ENCODE results near the gene ARL4C.

ARL4C gene

DNA sequence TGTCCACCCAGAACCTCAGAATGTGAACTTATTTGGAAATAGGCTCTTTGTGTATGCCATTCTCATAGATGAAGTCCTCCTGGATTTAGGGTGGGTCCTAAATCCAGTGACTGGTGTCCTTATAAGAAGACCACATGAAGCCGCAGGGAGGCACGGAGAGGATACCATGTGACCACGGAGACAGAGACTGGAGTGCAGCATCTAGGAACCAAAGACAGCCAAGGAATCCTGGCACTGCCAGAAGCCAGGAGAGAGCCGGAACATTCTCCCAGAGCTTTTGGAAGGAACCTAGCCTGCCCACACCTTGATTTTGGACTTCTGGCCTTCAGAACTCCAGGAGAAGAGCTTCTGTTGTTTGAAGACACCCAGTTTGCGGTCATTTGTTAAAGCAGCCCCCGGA, 49.7 kb downstream of the ARL4C start:
- no peak for DNase-seq (ENCODE audit: low read depth in 2 of 2)

DNA sequence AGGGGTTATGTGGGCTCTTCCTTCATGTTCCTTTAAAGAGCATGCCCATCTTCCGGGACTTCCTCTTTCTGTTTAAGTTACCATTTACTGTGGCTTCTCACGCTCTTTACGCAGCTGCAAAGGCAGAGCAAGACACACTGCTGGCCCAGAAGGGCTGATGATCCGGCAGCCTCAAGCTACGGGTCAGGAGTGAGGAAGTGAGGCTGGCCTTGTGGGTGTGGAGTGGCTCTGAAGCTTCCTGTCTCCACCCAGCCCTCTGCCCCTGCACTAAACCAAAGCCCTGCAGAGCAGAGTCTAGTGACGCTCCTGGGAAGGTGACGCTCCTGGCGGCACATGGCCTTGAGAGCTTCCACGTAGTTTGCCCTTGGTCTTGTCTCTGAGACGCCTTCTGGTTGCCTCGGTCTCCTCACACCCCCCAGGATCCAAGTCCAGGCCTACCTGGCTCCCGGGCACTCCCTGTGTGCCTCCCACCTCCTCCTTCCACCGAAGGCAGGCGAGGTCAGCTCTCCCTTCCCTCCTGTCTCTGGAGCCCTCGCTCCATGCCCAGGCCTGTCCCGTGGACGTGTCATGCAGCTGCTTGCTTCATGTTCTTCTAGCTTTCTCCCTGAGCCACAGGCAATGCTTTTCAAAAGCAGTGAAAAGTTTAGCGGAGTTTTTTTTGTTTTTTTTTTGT, 50.3 kb downstream of the ARL4C start:
- DNase-seq (ENCODE audit: low read depth in 2 of 2): peak; percentile 51 to 52

DNA sequence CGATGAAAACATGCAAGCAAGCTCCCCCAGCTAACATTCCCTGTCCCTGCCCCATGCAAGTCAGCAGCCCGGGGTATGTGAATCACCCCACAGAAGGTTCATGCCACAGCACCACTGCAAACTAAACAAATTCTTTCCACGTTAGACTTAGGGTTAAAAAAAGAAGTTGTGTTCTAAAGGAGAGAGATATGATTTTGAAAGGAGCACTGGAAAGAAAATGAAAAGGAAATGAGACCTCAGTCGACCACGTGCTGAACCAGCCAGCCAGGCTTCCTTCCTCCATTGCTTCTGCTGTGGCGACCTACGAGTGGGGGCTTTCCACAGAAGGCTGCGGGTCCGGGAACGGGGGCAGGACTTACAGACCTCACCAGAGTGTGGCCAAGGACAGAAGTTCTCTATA, 52.0 kb downstream of the ARL4C start:
- DNase-seq (ENCODE audit: low read depth in 2 of 2): no peak

DNA sequence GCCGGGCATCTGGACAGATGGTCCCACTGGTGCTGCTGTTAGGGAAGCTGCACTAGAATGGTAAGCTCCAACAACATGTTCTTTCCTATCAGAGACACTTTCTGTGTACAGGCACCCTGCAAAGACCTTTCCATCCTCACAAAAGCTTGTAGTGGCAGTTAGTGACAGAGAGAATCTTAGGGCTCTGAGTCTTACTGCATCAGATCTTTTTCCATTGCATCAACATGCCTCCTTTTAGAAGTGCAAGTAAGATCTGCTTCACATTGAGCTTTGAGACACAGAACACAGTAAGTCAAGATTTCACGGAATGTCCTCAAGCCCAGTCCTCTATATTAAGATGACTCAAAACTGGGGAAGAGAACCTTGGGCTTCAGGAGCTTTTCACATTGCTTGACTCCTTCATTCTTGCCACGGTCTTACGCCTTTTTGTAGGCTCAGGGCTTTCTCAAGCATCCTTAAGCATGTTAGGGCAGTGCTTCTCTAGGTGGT, 52.6 kb downstream of the ARL4C start:
- no peak for DNase-seq (ENCODE audit: low read depth in 2 of 2)
